HCT116 (cell line): ENCODE results near the gene GRIA4. TPM values are rescaled to one million over a fixed set of nuclear protein-coding genes. Genes with fewer than 3 reads are reported as not detected.

Source experiments
- ATAC-seq: fragments of 200-7000 bp; cut with Tn5 transposase; 2 replicates; pipeline ENCODE4 v1.9.1; 2020; ENCODE audit warnings: mild to moderate bottlenecking, moderate library complexity
- BruUV-seq: library from RNA; stranded (reverse); fragments of 400-500 nt; replicated peaks from 2 replicates; lab custom pipeline; 2021; lab: Mats Ljungman, UMichigan
- CTCF ChIA-PET: fragments of 300-600 bp; sonication (Branson Sonifier 250); formaldehyde crosslinking; loops from one replicate; lab custom pipeline; 2021; ENCODE audit warnings: antibody characterized with exemption; lab: Charles Lee
- POLR2A ChIA-PET: fragments of 300-600, 350-600 bp; sonication (Branson Sonifier 250); formaldehyde crosslinking; loops from one replicate; lab custom pipeline; 2021; ENCODE audit warnings: antibody characterized with exemption; lab: Charles Lee
- RAD21 ChIA-PET, 2 experiments: fragments of 300-600 bp; sonication (Branson Sonifier 250); formaldehyde crosslinking; loops; one replicate each; lab custom pipeline; 2023; ENCODE audit warnings: low total read pairs in 2 of 2; ENCODE audit not compliant: uncharacterized antibody in 2 of 2, unreplicated experiment in 2 of 2, low non-redundant PET in 1 of 2; lab: Charles Lee
- DNase-seq: peaks from one replicate; pipeline ENCODE4 v3.0.0-alpha.2; 2010; ENCODE audit warnings: low read depth, low spot score
- H2AFZ ChIP-seq: fragments of 200-600 bp; shearing (Covaris generic), sonication (generic); 2 replicates; pipeline ENCODE4 v1.6.1; 2017; ENCODE audit warnings: low read depth, mixed run types, mixed read lengths, antibody characterized with exemption, low read length; ENCODE audit not compliant: poor library complexity, severe bottlenecking
- H3K27ac ChIP-seq: 2 replicates; pipeline ENCODE4 v1.5.1; 2012; ENCODE audit warnings: low read depth, low read length
- H3K27me3 ChIP-seq: fragments of 200-600 bp; sonication (generic); 2 replicates; pipeline ENCODE4 v1.6.1; 2016; ENCODE audit warnings: mixed run types, low read length, mixed read lengths; ENCODE audit not compliant: insufficient read depth
- H3K36me3 ChIP-seq, 2 experiments: fragments of 200-500 bp in 1 of 2; fragments of 200-600 bp in 1 of 2; sonication (Bioruptor generic) in 1 of 2; sonication (generic) in 1 of 2; 2 replicates each; pipeline versions ENCODE4 v1.5.1 to v1.6.1; 2014 to 2016; ENCODE audit warnings: low read length in 2 of 2, inconsistent platforms in 1 of 2, mixed read lengths in 1 of 2, mixed run types in 1 of 2; ENCODE audit not compliant: insufficient read depth in 2 of 2, control insufficient read depth in 1 of 2
- H3K4me1 ChIP-seq, 2 experiments: fragments of 200-600 bp in 1 of 2; sonication (generic) in 1 of 2; 2 replicates each; pipeline versions ENCODE4 v1.5.1 to v1.6.1; 2012 to 2017; ENCODE audit warnings: low read length in 2 of 2, inconsistent platforms in 1 of 2, mild to moderate bottlenecking in 1 of 2, mixed read lengths in 1 of 2, mixed run types in 1 of 2, moderate library complexity in 1 of 2; ENCODE audit not compliant: insufficient read depth in 2 of 2, control insufficient read depth in 1 of 2
- H3K4me2 ChIP-seq: fragments of 200-600 bp; sonication (generic); 2 replicates; pipeline ENCODE4 v1.6.1; 2017; ENCODE audit warnings: mixed run types, low read length, mixed read lengths
- H3K4me3 ChIP-seq, 2 experiments: fragments of 200-600 bp in 1 of 2; sonication (generic) in 1 of 2; replicated peaks in 1 of 2; 2 replicates each; pipeline ENCODE4 v1.5.1; 2011 to 2016; ENCODE audit warnings: low read length in 2 of 2, control low read depth in 1 of 2, low read depth in 1 of 2, mild to moderate bottlenecking in 1 of 2, mixed read lengths in 1 of 2, mixed run types in 1 of 2
- H3K79me2 ChIP-seq: fragments of 200-600 bp; sonication (generic); 2 replicates; pipeline ENCODE4 v1.6.1; 2017; ENCODE audit warnings: mild to moderate bottlenecking, mixed run types, low read length, moderate library complexity, mixed read lengths; ENCODE audit not compliant: insufficient read depth
- H3K9ac ChIP-seq: fragments of 200-600 bp; sonication (generic); 2 replicates; pipeline ENCODE4 v1.6.1; 2016; ENCODE audit warnings: low read length, mixed read lengths
- H3K9me2 ChIP-seq: fragments of 200-600 bp; sonication (generic), shearing (Covaris generic); 2 replicates; pipeline ENCODE4 v1.6.1; 2017; ENCODE audit warnings: mixed run types, mild to moderate bottlenecking, moderate library complexity; ENCODE audit not compliant: insufficient read depth
- H3K9me3 ChIP-seq, 2 experiments: fragments of 200-500 bp in 1 of 2; fragments of 200-600 bp in 1 of 2; sonication (Bioruptor generic) in 1 of 2; sonication (generic) in 1 of 2; 2 replicates each; pipeline ENCODE4 v1.6.1; 2014 to 2017; ENCODE audit warnings: low read length in 2 of 2, mixed read lengths in 2 of 2, inconsistent platforms in 1 of 2, low read depth in 1 of 2, mild to moderate bottlenecking in 1 of 2, mixed run types in 1 of 2, moderate library complexity in 1 of 2; ENCODE audit not compliant: control insufficient read depth in 1 of 2, insufficient read depth in 1 of 2
- H4K20me1 ChIP-seq: fragments of 200-600 bp; sonication (generic), shearing (Covaris generic); 2 replicates; pipeline ENCODE4 v1.6.1; 2017; ENCODE audit warnings: mixed run types, mild to moderate bottlenecking, moderate library complexity; ENCODE audit not compliant: insufficient read depth
- ATF3 ChIP-seq: IDR thresholded peaks from 2 replicates; pipeline ENCODE4 v1.6.1; 2012
- CBX3 ChIP-seq: IDR thresholded peaks from 2 replicates; pipeline ENCODE4 v1.6.1; 2012; ENCODE audit warnings: low read depth
- CEBPB ChIP-seq: IDR thresholded peaks from 2 replicates; pipeline ENCODE4 v1.6.1; 2012; ENCODE audit warnings: low read depth
- ELF1 ChIP-seq: IDR thresholded peaks from 2 replicates; pipeline ENCODE4 v1.6.1; 2012; ENCODE audit warnings: low read depth, borderline replicate concordance
- EZH2 ChIP-seq: fragments of 200-600 bp; sonication (generic); IDR thresholded peaks from 2 replicates; pipeline ENCODE4 v1.6.1; 2017; ENCODE audit warnings: antibody characterized with exemption, mixed run types
- EZH2phosphoT487 ChIP-seq: fragments of 200-600 bp; IDR thresholded peaks from 2 replicates; pipeline ENCODE4 v1.6.1; 2018; ENCODE audit warnings: antibody characterized with exemption, borderline replicate concordance
- POLR2A ChIP-seq: IDR thresholded peaks from 2 replicates; pipeline ENCODE4 v1.7.0; 2011; ENCODE audit warnings: borderline replicate concordance; ENCODE audit not compliant: insufficient read depth, insufficient read length; ENCODE audit errors: extremely low read depth
- POLR2AphosphoS5 ChIP-seq: IDR thresholded peaks from 2 replicates; pipeline ENCODE4 v1.6.1; 2011; ENCODE audit warnings: mild to moderate bottlenecking, low read depth, low read length, moderate library complexity
- RAD21 ChIP-seq: IDR thresholded peaks from 2 replicates; pipeline ENCODE4 v1.6.1; 2012; ENCODE audit warnings: low read depth, mild to moderate bottlenecking
- REST ChIP-seq: IDR thresholded peaks from 2 replicates; pipeline ENCODE4 v1.6.1; 2012; ENCODE audit warnings: low read depth
- SIN3A ChIP-seq: IDR thresholded peaks from 2 replicates; pipeline ENCODE4 v1.6.1; 2012; ENCODE audit warnings: low read depth
- SP1 ChIP-seq: IDR thresholded peaks from 2 replicates; pipeline ENCODE4 v1.6.1; 2012; ENCODE audit warnings: low read depth
- SRF ChIP-seq: IDR thresholded peaks from 2 replicates; pipeline ENCODE4 v1.6.1; 2012; ENCODE audit warnings: low read depth
- TCF7L2 ChIP-seq: IDR thresholded peaks from 2 replicates; pipeline ENCODE4 v1.7.0; 2011; ENCODE audit warnings: borderline replicate concordance, inconsistent platforms; ENCODE audit not compliant: insufficient read depth, insufficient read length; ENCODE audit errors: extremely low read depth
- YY1 ChIP-seq: IDR thresholded peaks from 2 replicates; pipeline ENCODE4 v1.6.1; 2011; ENCODE audit warnings: low read length, low read depth, moderate library complexity, mild to moderate bottlenecking; ENCODE audit not compliant: insufficient replicate concordance; ENCODE audit errors: extremely low read depth
- ZFX ChIP-seq: fragments of 450-650 bp; IDR thresholded peaks from 2 replicates; pipeline ENCODE4 v1.6.1; 2017
- ZNF274 ChIP-seq: fragments of 200-500 bp; sonication (Bioruptor generic); IDR thresholded peaks from 2 replicates; pipeline ENCODE4 v1.6.1; 2014; ENCODE audit warnings: mild to moderate bottlenecking, low read depth, low read length, inconsistent platforms
- intact Hi-C: fragments of 100-400 bp; cut with micrococcal nuclease; formaldehyde crosslinking; loops from 2 replicates; pipeline ENCODE4 v1.10.0; 2022
- total RNA-seq: library from RNA; stranded (reverse); gene quantifications from one replicate; pipeline ENCODE4 v1.2.1, GENCODE V29; 2021; ENCODE audit not compliant: unreplicated experiment
- TF ChIP-seq, protein P1 (sequence below): IDR thresholded peaks from 2 replicates; pipeline ENCODE4 v1.6.1; 2012
- TF ChIP-seq, protein P2 (sequence below): IDR thresholded peaks from 2 replicates; pipeline ENCODE4 v1.6.1; 2011; ENCODE audit warnings: mild to moderate bottlenecking, low read length, moderate library complexity; ENCODE audit not compliant: insufficient replicate concordance; ENCODE audit errors: extremely low read depth

GRIA4 gene
- total RNA-seq, 1 experiment from 2014 or later, result not detected

GRCh38 chr11:106017093-106017492, 407.2 kb downstream of the GRIA4 start:
- CTCF ChIA-PET, result no interaction called here

More at GRCh38 chr11:106017093-106017492, 407.2 kb downstream of the GRIA4 start:
- intact Hi-C loops, result no loop called here
- TF ChIP-seq SIN3A (no peak), SP1 (no peak), ATF3 (no peak), CEBPB (no peak), CBX3 (no peak), RAD21 (no peak), POLR2A (no peak), ZFX (no peak), SRF (no peak), YY1 (no peak), ELF1 (no peak), ZNF274 (no peak), REST (no peak), EZH2phosphoT487 (no peak), POLR2AphosphoS5 (no peak), TCF7L2 (no peak), EZH2 (no peak)
- TF ChIP-seq, protein P1, sequence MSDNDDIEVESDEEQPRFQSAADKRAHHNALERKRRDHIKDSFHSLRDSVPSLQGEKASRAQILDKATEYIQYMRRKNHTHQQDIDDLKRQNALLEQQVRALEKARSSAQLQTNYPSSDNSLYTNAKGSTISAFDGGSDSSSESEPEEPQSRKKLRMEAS, result no peak
- TF ChIP-seq, protein P2, sequence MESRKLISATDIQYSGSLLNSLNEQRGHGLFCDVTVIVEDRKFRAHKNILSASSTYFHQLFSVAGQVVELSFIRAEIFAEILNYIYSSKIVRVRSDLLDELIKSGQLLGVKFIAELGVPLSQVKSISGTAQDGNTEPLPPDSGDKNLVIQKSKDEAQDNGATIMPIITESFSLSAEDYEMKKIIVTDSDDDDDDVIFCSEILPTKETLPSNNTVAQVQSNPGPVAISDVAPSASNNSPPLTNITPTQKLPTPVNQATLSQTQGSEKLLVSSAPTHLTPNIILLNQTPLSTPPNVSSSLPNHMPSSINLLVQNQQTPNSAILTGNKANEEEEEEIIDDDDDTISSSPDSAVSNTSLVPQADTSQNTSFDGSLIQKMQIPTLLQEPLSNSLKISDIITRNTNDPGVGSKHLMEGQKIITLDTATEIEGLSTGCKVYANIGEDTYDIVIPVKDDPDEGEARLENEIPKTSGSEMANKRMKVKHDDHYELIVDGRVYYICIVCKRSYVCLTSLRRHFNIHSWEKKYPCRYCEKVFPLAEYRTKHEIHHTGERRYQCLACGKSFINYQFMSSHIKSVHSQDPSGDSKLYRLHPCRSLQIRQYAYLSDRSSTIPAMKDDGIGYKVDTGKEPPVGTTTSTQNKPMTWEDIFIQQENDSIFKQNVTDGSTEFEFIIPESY, result no peak
- RAD21 ChIA-PET, result no interaction called here
- Histone ChIP-seq H3K9me3 (no peaks in the 10 kb centered on the region), H3K27ac (no peak overlapping the region), H3K27me3 (no peaks in the 10 kb centered on the region), H2AFZ (no peak overlapping the region), H3K36me3 (no peaks in the 10 kb centered on the region), H4K20me1 (no peaks in the 10 kb centered on the region; the same call in 1 of the 2 replicates), H3K4me3 (no peak overlapping the region), H3K4me2 (no peak overlapping the region), H3K9ac (no peak overlapping the region), H3K4me1 (peaks cover 6 to 8% of the 10 kb centered on the region in 2 experiments; a peak in 3 of 4 replicates), H3K9me2 (no peaks in the 10 kb centered on the region), H3K79me2 (peaks cover 86% of the 10 kb centered on the region)
- POLR2A ChIA-PET, result no interaction called here
- no TSS peak for BruUV-seq
- DNase-seq (no peak), ATAC-seq (no peak)
